Transverse colon (tissue), 4 donors: Measurements from ENCODE around the gene KCNV2. TPM values are rescaled to one million over a fixed set of nuclear protein-coding genes. Genes with fewer than 3 reads are reported as not detected.

Source experiments
- DNase-seq: peaks from one replicate; pipeline ENCODE4 v3.0.0-alpha.2; 2019
- H3K27ac ChIP-seq, 4 donors: fragments of 200-600 bp; sonication (generic); 2 replicates each; pipeline ENCODE4 v1.5.1; 2016 to 2018; ENCODE audit warnings: inconsistent platforms in 4 of 4
- H3K27me3 ChIP-seq: fragments of 200-600 bp; sonication (generic); 2 replicates; pipeline ENCODE4 v1.5.1; 2017; ENCODE audit warnings: inconsistent platforms
- H3K36me3 ChIP-seq, 4 donors: fragments of 200-600 bp; sonication (generic); 2 replicates each; pipeline ENCODE4 v1.5.1; 2017 to 2019; ENCODE audit warnings: inconsistent platforms in 4 of 4
- H3K4me1 ChIP-seq, 4 donors: fragments of 200-600 bp; sonication (generic); 2 replicates each; pipeline ENCODE4 v1.5.1; 2017 to 2020; ENCODE audit warnings: inconsistent platforms in 4 of 4
- H3K4me3 ChIP-seq, 4 donors: fragments of 200-600 bp; sonication (generic); 1 replicate in 1 of 4; 2 replicates in 3 of 4; pipeline versions ENCODE4 v1.5.1 to v1.6.1; 2017 to 2019; ENCODE audit warnings: inconsistent platforms in 4 of 4
- H3K9me3 ChIP-seq, 2 donors: fragments of 200-600 bp; sonication (generic); 2 replicates each; pipeline ENCODE4 v1.5.1; 2017 to 2019; ENCODE audit warnings: inconsistent platforms in 2 of 2
- EP300 ChIP-seq: sonication (generic); formaldehyde crosslinking; IDR thresholded peaks from one replicate; pipeline ENCODE4 v1.6.1; 2017; ENCODE audit warnings: antibody characterized with exemption, low read depth
- POLR2A ChIP-seq: fragments of 450-650 bp; IDR thresholded peaks from one replicate; pipeline ENCODE4 v1.6.1; 2016; ENCODE audit warnings: antibody characterized with exemption, mild to moderate bottlenecking, moderate library complexity
- POLR2AphosphoS5 ChIP-seq, 3 donors: sonication (generic); formaldehyde crosslinking; IDR thresholded peaks; one replicate each; pipeline ENCODE4 v1.6.1; 2016; ENCODE audit warnings: antibody characterized with exemption in 3 of 3
- WGBS, 2 donors: methylation state at CpG; one replicate each; pipeline ENCODE4 v1.1.5; 2018; ENCODE audit warnings: low coverage in 1 of 2; 5-methylcytosine and 5-hydroxymethylcytosine counted together
- in situ Hi-C, 4 donors: fragments of 200-750 bp; cut with MboI; loops; one replicate each; pipeline versions ENCODE4 v1.15.0 to v1.15.1; 2017; ENCODE audit warnings: low sequenced_read_pairs in 3 of 4, low pct_ligation_motif_present in 1 of 4, low pct_unique_long_range_greater_than_20kb in 1 of 4
- intact Hi-C: fragments of 100-400 bp; cut with DNase I; formaldehyde crosslinking; loops from one replicate; pipeline ENCODE4 v1.15.1; 2023; ENCODE audit warnings: low total_unique reads
- total RNA-seq, 4 donors: library from RNA; depleted of rRNA; stranded (reverse); fragments of >200 nt; gene quantifications; one replicate each; pipeline ENCODE4 v1.1.0, GENCODE V29; 2016
- TF ChIP-seq, protein P1 (sequence below), 5 experiments: fragments of 200-600 bp in 3 of 5; fragments of 450-650 bp in 2 of 5; sonication (generic) in 3 of 5; IDR thresholded peaks; 1 replicate in 2 of 5; 2 replicates in 3 of 5; pipeline ENCODE4 v1.5.1; 2016 to 2017; ENCODE audit warnings: antibody characterized with exemption in 5 of 5, inconsistent platforms in 3 of 5, mild to moderate bottlenecking in 2 of 5, moderate library complexity in 1 of 5

KCNV2 gene
- total RNA-seq, 4 donors from 2014 or later, result not detected

DNA sequence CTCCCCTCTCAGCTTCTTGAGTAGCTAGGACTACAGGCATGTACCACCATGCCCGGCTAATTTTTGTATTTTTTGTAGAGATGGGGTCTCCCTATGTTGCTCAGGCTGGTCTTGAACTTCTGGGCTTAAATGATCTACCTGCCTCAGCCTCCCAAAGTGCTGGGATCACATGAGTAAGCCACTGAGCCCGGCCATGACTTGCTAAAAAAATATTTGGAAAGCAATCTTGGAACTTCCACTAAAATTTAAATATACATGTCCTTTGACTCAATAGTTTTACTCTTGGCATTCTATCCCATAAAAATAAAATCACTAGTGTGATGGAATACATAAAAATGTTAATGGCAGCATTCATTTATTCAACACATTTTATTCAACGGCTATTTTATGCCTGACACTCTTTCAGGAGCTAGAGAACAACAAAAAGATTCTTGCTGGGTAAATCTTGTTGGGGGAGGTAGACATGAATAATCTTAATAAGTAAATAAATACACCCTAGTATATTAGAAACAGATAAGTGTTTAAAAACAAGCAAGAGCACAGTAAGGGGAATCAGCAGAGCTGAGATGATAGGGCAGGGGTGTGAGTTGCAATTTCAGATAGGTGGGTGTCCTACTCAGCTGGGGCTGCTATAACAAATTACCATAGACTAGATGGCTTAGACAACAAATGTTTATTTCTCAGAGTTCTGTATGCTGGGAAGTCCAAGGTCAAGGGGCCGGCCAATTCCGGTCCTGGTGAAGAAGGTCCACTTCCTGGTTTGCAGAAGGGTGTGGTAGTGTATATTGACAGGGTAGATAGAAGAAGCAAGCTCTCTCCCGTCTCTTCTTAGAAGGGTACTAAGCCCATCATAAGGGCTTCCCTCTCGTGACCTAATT is 50.7 kb downstream of the KCNV2 start:
- no peak overlapping the region for H3K27ac ChIP-seq
- in situ Hi-C loops, result no loop called here
- H3K4me1 ChIP-seq, result peaks cover 0 to 5% (median 0%) of the 10 kb centered on the region in 4 donors
- H3K9me3 ChIP-seq, result peaks cover 0 to under 1% of the 10 kb centered on the region in 2 donors
- 64 to 76% methylated on average over 7 of the region's 7 CpGs for whole genome bisulfite sequencing, 2 donors
- H3K36me3 ChIP-seq, result peaks cover 0 to 18% (median under 1%) of the 10 kb centered on the region in 4 donors
- TF ChIP-seq EP300 (no peak), POLR2A (no peak), POLR2AphosphoS5 (IDR thresholded peaks at IDR 0.05) (no peak)
- TF ChIP-seq, protein P1, sequence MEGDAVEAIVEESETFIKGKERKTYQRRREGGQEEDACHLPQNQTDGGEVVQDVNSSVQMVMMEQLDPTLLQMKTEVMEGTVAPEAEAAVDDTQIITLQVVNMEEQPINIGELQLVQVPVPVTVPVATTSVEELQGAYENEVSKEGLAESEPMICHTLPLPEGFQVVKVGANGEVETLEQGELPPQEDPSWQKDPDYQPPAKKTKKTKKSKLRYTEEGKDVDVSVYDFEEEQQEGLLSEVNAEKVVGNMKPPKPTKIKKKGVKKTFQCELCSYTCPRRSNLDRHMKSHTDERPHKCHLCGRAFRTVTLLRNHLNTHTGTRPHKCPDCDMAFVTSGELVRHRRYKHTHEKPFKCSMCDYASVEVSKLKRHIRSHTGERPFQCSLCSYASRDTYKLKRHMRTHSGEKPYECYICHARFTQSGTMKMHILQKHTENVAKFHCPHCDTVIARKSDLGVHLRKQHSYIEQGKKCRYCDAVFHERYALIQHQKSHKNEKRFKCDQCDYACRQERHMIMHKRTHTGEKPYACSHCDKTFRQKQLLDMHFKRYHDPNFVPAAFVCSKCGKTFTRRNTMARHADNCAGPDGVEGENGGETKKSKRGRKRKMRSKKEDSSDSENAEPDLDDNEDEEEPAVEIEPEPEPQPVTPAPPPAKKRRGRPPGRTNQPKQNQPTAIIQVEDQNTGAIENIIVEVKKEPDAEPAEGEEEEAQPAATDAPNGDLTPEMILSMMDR (IDR thresholded peaks at IDR 0.05), result no peak
- no peak for DNase-seq
- intact Hi-C loops, result no loop called here
- no peak overlapping the region for H3K4me3 ChIP-seq
- H3K27me3 ChIP-seq, result no peaks in the 10 kb centered on the region

DNA sequence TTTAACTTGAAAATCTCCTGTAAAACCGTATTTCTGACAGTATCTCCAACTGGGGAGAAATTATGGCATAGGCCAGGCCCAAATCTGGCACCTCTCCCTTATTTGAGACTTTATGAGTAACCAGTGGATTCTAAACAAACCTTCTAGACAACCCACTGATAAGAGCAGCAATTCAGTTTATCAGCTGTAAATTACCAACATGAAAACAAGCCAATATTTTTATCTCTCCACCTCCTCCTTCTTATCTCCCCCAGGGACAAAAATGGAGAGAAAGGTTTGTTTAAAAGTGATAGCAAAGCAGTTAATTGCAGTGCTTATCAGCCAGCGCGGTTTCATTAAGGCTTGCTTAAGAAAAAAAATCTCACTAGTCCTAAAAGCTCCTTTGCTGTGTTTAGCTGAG is 53.8 kb downstream of the KCNV2 start:
- DNase-seq, result no peak
- peaks cover 12% of the 10 kb centered on the region in 2 donors for H3K9me3 ChIP-seq
- H3K36me3 ChIP-seq, result peaks cover 0 to 46% (median 11%) of the 10 kb centered on the region in 4 donors
- H3K4me3 ChIP-seq, result no peak overlapping the region
- no peak overlapping the region for H3K27ac ChIP-seq
- TF ChIP-seq POLR2A (no peak), POLR2AphosphoS5 (IDR thresholded peaks at IDR 0.05) (no peak), EP300 (no peak)
- TF ChIP-seq, protein P1 (IDR thresholded peaks at IDR 0.05), result no peak
- peaks cover 0 to 5% (median 0%) of the 10 kb centered on the region in 4 donors for H3K4me1 ChIP-seq
- no peaks in the 10 kb centered on the region for H3K27me3 ChIP-seq
- intact Hi-C loops, result no loop called here
- in situ Hi-C loops, result no loop called here
- WGBS, 2 donors, result 52 to 58% methylated on average over 3 of the region's 3 CpGs

DNA sequence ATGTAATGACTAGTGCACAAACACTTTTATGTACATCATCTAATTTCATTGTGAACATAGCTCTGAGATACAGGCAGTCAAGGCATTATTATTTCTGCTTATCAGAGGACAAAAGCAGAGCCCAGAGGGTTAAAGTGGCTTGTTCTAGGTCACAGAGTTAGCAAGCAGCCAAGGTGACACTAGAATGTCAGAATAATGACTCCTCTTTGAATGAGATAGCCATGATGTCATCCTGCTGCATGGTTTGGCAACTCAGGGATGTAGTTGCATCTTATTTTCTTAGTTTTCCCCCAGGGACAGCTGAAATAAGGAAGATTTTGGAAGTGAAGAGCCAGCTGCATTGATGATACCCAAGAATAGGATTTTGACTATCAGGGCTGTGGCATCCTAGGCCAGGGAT is 54.4 kb downstream of the KCNV2 start:
- TF ChIP-seq POLR2A, result no peak
- TF ChIP-seq, protein P1 (IDR thresholded peaks at IDR 0.05), result no peak
- TF ChIP-seq EP300, result no peak
- no peak for TF ChIP-seq POLR2AphosphoS5 (IDR thresholded peaks at IDR 0.05)
- in situ Hi-C loops (no loop called here), intact Hi-C loops (no loop called here)
- peaks cover 0 to 5% (median 0%) of the 10 kb centered on the region in 4 donors for H3K4me1 ChIP-seq
- H3K9me3 ChIP-seq, result peaks cover 12 to 14% of the 10 kb centered on the region in 2 donors
- H3K27me3 ChIP-seq, result no peaks in the 10 kb centered on the region
- no peak overlapping the region for H3K27ac ChIP-seq
- DNase-seq, result no peak
- peaks cover 0 to 51% (median 13%) of the 10 kb centered on the region in 4 donors for H3K36me3 ChIP-seq
- no peak overlapping the region for H3K4me3 ChIP-seq

DNA sequence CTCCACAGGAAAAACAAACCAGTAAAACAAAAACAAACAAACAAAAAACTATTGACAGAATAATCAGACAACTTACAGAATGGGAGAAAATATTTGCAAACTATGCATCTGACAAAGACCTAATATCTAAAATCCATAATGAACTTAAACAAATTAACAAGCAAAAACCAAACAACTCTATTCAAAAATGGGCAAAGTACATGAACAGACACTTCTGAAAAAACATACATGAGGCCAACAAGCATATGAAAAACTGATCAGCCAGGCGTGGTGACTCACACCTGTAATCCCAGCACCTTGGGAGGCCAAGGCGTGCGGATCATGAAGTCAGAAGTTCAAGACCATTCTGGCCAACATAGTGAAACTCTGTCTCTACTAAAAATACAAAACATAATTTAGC is 60.1 kb downstream of the KCNV2 start:
- Histone ChIP-seq H3K4me3 (no peak overlapping the region), H3K9me3 (peaks cover 17 to 27% of the 10 kb centered on the region in 2 donors), H3K27me3 (no peaks in the 10 kb centered on the region), H3K27ac (no peak overlapping the region), H3K4me1 (no peaks in the 10 kb centered on the region), H3K36me3 (peaks cover 0 to 66% (median 22%) of the 10 kb centered on the region in 4 donors)
- WGBS, 2 donors, result 96 to 98% methylated on average over 3 of the region's 3 CpGs
- no peak for DNase-seq
- no peak for TF ChIP-seq EP300
- no peak for TF ChIP-seq POLR2A
- no peak for TF ChIP-seq POLR2AphosphoS5 (IDR thresholded peaks at IDR 0.05)
- TF ChIP-seq, protein P1 (IDR thresholded peaks at IDR 0.05), result no peak
- intact Hi-C loops, result no loop called here
- in situ Hi-C loops, result no loop called here
